Measurements from ENCODE around the gene OBP2A. TPM values are rescaled to one million over a fixed set of nuclear protein-coding genes. Genes with fewer than 3 reads are reported as not detected.

Gene OBP2A
- polyA plus RNA-seq, 3 donors = not detected

DNA sequence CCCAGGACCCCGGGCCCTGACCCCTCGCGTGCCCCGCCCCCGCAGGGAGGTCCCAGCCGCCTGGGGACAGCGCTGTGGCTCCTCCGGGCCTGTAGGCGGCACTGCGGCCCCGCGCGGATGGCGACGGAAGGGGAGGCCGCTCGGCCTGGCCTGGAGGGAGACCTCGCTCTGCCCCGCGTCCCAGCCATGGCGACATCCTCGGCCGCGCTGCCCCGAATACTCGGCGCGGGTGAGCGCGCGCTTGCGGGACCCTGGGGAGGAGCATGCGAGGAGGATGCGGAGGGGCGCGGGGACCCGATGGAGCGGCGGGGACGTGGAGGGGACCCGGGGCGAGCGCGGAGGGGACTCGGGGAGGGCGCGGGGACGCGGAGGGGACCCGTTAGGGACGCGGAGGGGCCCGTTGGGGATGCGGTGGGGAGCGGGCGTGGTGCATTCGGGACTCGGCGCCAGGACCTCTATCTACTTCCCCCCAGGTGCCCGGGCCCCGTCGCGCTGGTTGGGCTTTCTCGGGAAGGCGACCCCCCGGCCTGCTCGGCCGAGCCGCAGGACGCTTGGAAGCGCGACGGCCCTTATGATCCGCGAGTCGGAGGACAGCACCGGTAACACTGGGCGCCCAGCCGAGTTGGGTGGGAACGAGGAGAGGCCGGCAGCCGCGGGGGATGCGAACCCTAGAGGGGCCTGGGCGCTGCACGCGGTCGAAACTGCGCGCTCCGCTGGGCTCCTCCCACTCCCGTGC lies 45.2 kb upstream of the OBP2A start, which contains the start of gene MRPS2:
Gene MRPS2 (plus strand): TSS at position 158 of the 736 bp plus-strand sequence. CDS start 29 bp downstream, at position 187.
- H3K4me2 ChIP-seq (replicated peaks; ENCODE audit: extremely low read depth, low read length, poor library complexity, severe bottlenecking) = peak within 1 kb of the TSS; percentile 99
- peaks cover 22 to 30% of the 10 kb centered on the region in 2 donors for H3K4me1 ChIP-seq (ENCODE audit: control insufficient read depth in 1 of 2, insufficient read depth in 2 of 2, low read length in 2 of 2)
- peak within 1 kb of the TSS; percentile 92 for H2AFZ ChIP-seq (ENCODE audit: insufficient read depth, low read depth, low read length, poor library complexity, severe bottlenecking)
- peaks cover 17 to 33% of the 10 kb centered on the region in 2 donors for H3K36me3 ChIP-seq (replicated peaks in 1 of 2; ENCODE audit: control insufficient read depth in 1 of 2, insufficient read depth in 2 of 2, low read length in 2 of 2)
- peak within 1 kb of the TSS in 6 of 7 donors; percentile 63 to 92 (median 88) for H3K27ac Mint-ChIP-seq
- peak within 1 kb of the TSS; percentile 37 to 80 for H3K27ac ChIP-seq (ENCODE audit: low read depth in 1 of 2, low read length in 2 of 2)
- peaks cover 3 to 16% (median 13%) of the 10 kb centered on the region in 3 donors for H3K27me3 Mint-ChIP-seq (ENCODE audit: low read depth in 3 of 3)
- peaks cover 31% of the 10 kb centered on the region for H4K20me1 ChIP-seq (ENCODE audit: insufficient read depth, low read length)
- H3K9me3 Mint-ChIP-seq = no peaks in the 10 kb centered on the region
- H3K36me3 Mint-ChIP-seq = peaks cover 22 to 39% of the 10 kb centered on the region in 2 donors
- peak within 1 kb of the TSS; percentile 82 for H3K9ac ChIP-seq (ENCODE audit: insufficient read depth, low read length, poor library complexity, severe bottlenecking)
- peak within 1 kb of the TSS; percentile 65 to 98 (median 80) for H3K4me3 ChIP-seq (replicated peaks in 1 of 3; ENCODE audit: low read depth in 2 of 3, low read length in 3 of 3)
- peak within 1 kb of the TSS; percentile 88 to 90 for H3K4me3 Mint-ChIP-seq
- under 1% methylated on average over 75 of the region's 92 CpGs for WGBS (ENCODE audit: insufficient coverage)
- peaks cover 0 to 5% of the 10 kb centered on the region in 2 donors for H3K27me3 ChIP-seq (ENCODE audit: control insufficient read depth in 2 of 2, insufficient read depth in 2 of 2, low read length in 2 of 2)
- peaks cover 21% of the 10 kb centered on the region for H3K4me1 Mint-ChIP-seq
- H3K79me2 ChIP-seq (ENCODE audit: insufficient read depth, low read length) = peaks cover 11% of the 10 kb centered on the region
- peak; percentile 77 to 80 (median 78) for DNase-seq
- H3K9me3 ChIP-seq (replicated peaks in 1 of 2; ENCODE audit: control insufficient read depth in 1 of 2, insufficient read depth in 1 of 2, low read length in 2 of 2) = no peaks in the 10 kb centered on the region
- TF ChIP-seq, protein P1, sequence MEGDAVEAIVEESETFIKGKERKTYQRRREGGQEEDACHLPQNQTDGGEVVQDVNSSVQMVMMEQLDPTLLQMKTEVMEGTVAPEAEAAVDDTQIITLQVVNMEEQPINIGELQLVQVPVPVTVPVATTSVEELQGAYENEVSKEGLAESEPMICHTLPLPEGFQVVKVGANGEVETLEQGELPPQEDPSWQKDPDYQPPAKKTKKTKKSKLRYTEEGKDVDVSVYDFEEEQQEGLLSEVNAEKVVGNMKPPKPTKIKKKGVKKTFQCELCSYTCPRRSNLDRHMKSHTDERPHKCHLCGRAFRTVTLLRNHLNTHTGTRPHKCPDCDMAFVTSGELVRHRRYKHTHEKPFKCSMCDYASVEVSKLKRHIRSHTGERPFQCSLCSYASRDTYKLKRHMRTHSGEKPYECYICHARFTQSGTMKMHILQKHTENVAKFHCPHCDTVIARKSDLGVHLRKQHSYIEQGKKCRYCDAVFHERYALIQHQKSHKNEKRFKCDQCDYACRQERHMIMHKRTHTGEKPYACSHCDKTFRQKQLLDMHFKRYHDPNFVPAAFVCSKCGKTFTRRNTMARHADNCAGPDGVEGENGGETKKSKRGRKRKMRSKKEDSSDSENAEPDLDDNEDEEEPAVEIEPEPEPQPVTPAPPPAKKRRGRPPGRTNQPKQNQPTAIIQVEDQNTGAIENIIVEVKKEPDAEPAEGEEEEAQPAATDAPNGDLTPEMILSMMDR (IDR thresholded peaks at IDR 0.05) = peak; percentile 95
- intact Hi-C loops (cut with micrococcal nuclease) = no loop called here

DNA sequence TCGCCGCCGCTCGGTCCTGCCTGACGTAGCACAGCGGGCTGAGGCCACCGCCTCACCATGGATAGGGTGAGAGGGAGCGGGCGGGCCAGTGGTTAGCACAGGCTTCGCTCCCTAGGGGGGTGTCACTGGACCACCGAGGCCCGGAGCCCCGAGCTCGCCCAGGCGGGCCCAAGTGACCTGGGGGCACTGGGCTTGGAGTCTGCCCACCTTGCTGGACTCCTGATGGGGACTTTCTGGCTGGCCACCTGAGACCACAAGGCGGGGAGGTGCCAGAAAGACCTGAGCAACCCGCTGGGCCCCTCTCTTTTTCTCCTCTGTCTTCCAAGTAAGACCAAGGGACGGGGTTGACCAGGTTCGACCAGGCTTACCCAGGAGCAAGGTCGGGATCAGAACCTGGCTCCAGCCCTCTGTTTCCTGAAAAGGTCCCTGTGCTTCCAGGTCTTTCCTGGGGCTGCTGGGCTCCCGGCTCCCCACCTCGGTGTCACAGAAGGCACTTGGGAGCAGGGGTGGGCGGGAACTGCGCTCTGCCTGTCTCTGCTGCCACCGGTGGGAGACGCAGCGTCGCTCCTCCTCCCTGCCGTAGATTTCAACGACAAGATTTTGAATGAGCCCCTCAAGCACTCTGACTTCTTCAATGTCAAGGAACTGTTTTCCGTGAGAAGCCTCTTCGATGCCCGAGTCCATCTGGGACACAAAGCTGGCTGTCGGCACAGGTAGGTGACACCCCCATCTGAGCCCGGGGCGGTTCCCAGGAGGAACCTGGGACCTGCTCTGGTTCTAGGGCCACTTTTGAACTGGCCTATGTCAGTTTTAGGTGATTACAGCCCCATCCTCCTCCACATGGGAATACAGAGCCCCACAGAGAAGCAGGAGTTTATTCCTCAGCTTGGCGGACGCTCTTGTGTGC lies 44.4 kb upstream of the OBP2A start:
- H3K4me2 ChIP-seq (replicated peaks; ENCODE audit: extremely low read depth, low read length, poor library complexity, severe bottlenecking) = peak overlapping the region; percentile 99
- Mint-ChIP-seq H3K27me3 (ENCODE audit: low read depth in 3 of 3) (peaks cover 3 to 16% (median 13%) of the 10 kb centered on the region in 3 donors), H3K36me3 (peaks cover 22 to 39% of the 10 kb centered on the region in 2 donors), H3K4me1 (peaks cover 21% of the 10 kb centered on the region), H3K4me3 (peak overlapping the region; percentile 71 to 88), H3K27ac (peak overlapping the region in 5 of 7 donors; percentile 41 to 87 (median 72)), H3K9me3 (no peaks in the 10 kb centered on the region)
- H3K27ac ChIP-seq (ENCODE audit: low read depth in 1 of 2, low read length in 2 of 2) = peak overlapping the region in 1 of 2 donors; percentile 80
- intact Hi-C loops (cut with micrococcal nuclease) = no loop called here
- peaks cover 31% of the 10 kb centered on the region for H4K20me1 ChIP-seq (ENCODE audit: insufficient read depth, low read length)
- H3K27me3 ChIP-seq (ENCODE audit: control insufficient read depth in 2 of 2, insufficient read depth in 2 of 2, low read length in 2 of 2) = peaks cover 0 to 5% of the 10 kb centered on the region in 2 donors
- H3K36me3 ChIP-seq (replicated peaks in 1 of 2; ENCODE audit: control insufficient read depth in 1 of 2, insufficient read depth in 2 of 2, low read length in 2 of 2) = peaks cover 17 to 33% of the 10 kb centered on the region in 2 donors
- peaks cover 11% of the 10 kb centered on the region for H3K79me2 ChIP-seq (ENCODE audit: insufficient read depth, low read length)
- DNase-seq = peak in 2 of 3 donors; percentile 36 to 46
- peak overlapping the region; percentile 65 to 98 (median 80) for H3K4me3 ChIP-seq (replicated peaks in 1 of 3; ENCODE audit: low read depth in 2 of 3, low read length in 3 of 3)
- TF ChIP-seq, protein P1 (IDR thresholded peaks at IDR 0.05) = no peak
- WGBS (ENCODE audit: insufficient coverage) = 55% methylated on average over 36 of the region's 38 CpGs
- peaks cover 22 to 30% of the 10 kb centered on the region in 2 donors for H3K4me1 ChIP-seq (ENCODE audit: control insufficient read depth in 1 of 2, insufficient read depth in 2 of 2, low read length in 2 of 2)
- peak overlapping the region; percentile 92 for H2AFZ ChIP-seq (ENCODE audit: insufficient read depth, low read depth, low read length, poor library complexity, severe bottlenecking)
- H3K9me3 ChIP-seq (replicated peaks in 1 of 2; ENCODE audit: control insufficient read depth in 1 of 2, insufficient read depth in 1 of 2, low read length in 2 of 2) = no peaks in the 10 kb centered on the region
- H3K9ac ChIP-seq (ENCODE audit: insufficient read depth, low read length, poor library complexity, severe bottlenecking) = peak overlapping the region; percentile 82
